Testis (tissue), 3 donors: Measurements from ENCODE around the gene CSAG2. TPM values are rescaled to one million over a fixed set of nuclear protein-coding genes. Genes with fewer than 3 reads are reported as not detected.
A peak's percentile ranks its signal among the peaks of the same experiment; 100 is the strongest.
"Not testable (repeated sequence)": the region's sequence is repeated elsewhere in the genome, so short reads cannot be mapped to it uniquely, and the experiment has no call there.

ENCODE experiments used
- DNase-seq: peaks from one replicate; pipeline ENCODE4 v3.0.0-alpha.2; 2019
- H3K27ac ChIP-seq, 2 donors: fragments of 200-600 bp; sonication (generic); one replicate each; pipeline ENCODE4 v1.5.1; 2019
- H3K27me3 ChIP-seq: fragments of 200-600 bp; sonication (generic); one replicate; pipeline ENCODE4 v1.5.1; 2019
- H3K36me3 ChIP-seq: fragments of 200-600 bp; sonication (generic); one replicate; pipeline ENCODE4 v1.5.1; 2017; ENCODE audit warnings: low read depth; ENCODE audit errors: missing control alignments
- H3K4me1 ChIP-seq: fragments of 200-600 bp; sonication (generic); one replicate; pipeline ENCODE4 v1.5.1; 2019
- H3K4me3 ChIP-seq, 2 donors: fragments of 200-600 bp; sonication (generic); one replicate each; pipeline ENCODE4 v1.5.1; 2017 to 2019
- H3K9me3 ChIP-seq: fragments of 200-600 bp; sonication (generic); one replicate; pipeline ENCODE4 v1.5.1; 2017
- CTCF ChIP-seq, 3 experiments: fragments of 450-650 bp in 2 of 3; fragments of 200-600 bp in 1 of 3; sonication (generic) in 1 of 3; IDR thresholded peaks; one replicate each; pipeline ENCODE4 v1.5.1; 2016 to 2019; ENCODE audit warnings: antibody characterized with exemption in 3 of 3, mild to moderate bottlenecking in 2 of 3, moderate library complexity in 1 of 3
- POLR2A ChIP-seq: fragments of 450-650 bp; IDR thresholded peaks from one replicate; pipeline ENCODE4 v1.6.1; 2017; ENCODE audit warnings: antibody characterized with exemption, mild to moderate bottlenecking, moderate library complexity
- WGBS, 2 donors: methylation state at CpG; one replicate each; pipeline ENCODE4 v1.1.5; 2018; 5-methylcytosine and 5-hydroxymethylcytosine counted together
- intact Hi-C: fragments of 100-400 bp; cut with DNase I; formaldehyde crosslinking; loops from one replicate; pipeline ENCODE4 v1.15.1; 2023; ENCODE audit warnings: low total_unique reads
- polyA plus RNA-seq: library from polyadenylated mRNA; stranded (reverse); fragments of 350-450 nt; fragmentation: Illumina TruSeq; extraction: RNeasy Lipid Tissue Mini Kit (QIAGEN cat#74804); gene quantifications from one replicate; pipeline ENCODE4 v1.2.3, GENCODE V29; 2014; ENCODE audit warnings: low read depth, low replicate concordance; ENCODE audit not compliant: insufficient read depth
- total RNA-seq, 2 donors: library from RNA; depleted of rRNA; stranded (reverse); fragments of >200 nt; gene quantifications; one replicate each; pipeline ENCODE4 v1.2.3, GENCODE V29; 2016

The CSAG2 gene
- total and polyA plus RNA-seq, 3 donors from 2014 or later, result 0.50 TPM; not detected in 2

GRCh38 chrX:152735101-152735500, 26.0 kb upstream of the CSAG2 start:
- WGBS, 2 donors, result 94% methylated on average over 2 of the region's 2 CpGs; no CpG with 5 or more reads in 1 of the 2 donors
- Histone ChIP-seq H3K4me3 (no peak overlapping the region), H3K27ac (no peak overlapping the region), H3K36me3 (no peaks in the 10 kb centered on the region), H3K4me1 (no peaks in the 10 kb centered on the region), H3K27me3 (no peaks in the 10 kb centered on the region), H3K9me3 (no peaks in the 10 kb centered on the region)
- intact Hi-C loops, result no loop called here
- no peak for DNase-seq
- no peak for TF ChIP-seq CTCF (IDR thresholded peaks at IDR 0.05)

GRCh38 chrX:152734143-152734858, 25.2 kb upstream of the CSAG2 start:
- H3K4me1 ChIP-seq, H3K27me3 ChIP-seq, H3K9me3 ChIP-seq, H3K27ac ChIP-seq, H3K36me3 ChIP-seq, H3K4me3 ChIP-seq, intact Hi-C loops, DNase-seq: not testable (repeated sequence)
- WGBS, 2 donors, result 69 to 87% methylated on average over 9 of the region's 22 CpGs

- Histone ChIP-seq H3K36me3 (no peaks in the 10 kb centered on the region), H3K27ac (no peak within 1 kb of the TSS), H3K4me1 (no peaks in the 10 kb centered on the region), H3K27me3 (no peaks in the 10 kb centered on the region), H3K4me3 (no peak within 1 kb of the TSS), H3K9me3 (no peaks in the 10 kb centered on the region)
- peak; percentile 57 for DNase-seq
- intact Hi-C loops, result no loop called here
- 83 to 90% methylated on average over 4 to 5 of the region's 21 CpGs for WGBS, 2 donors
- TF ChIP-seq POLR2A (no peak), CTCF (IDR thresholded peaks at IDR 0.05) (no peak)
Observed at GRCh38 chrX:152733261-152733975, 24.3 kb upstream of the CSAG2 start, which contains the start of the genes CSAG1 and MAGEA12. TSS of gene CSAG1 (minus strand) at chrX:152733721. CDS start at chrX:152732460, 1,261 bp downstream. TSS of gene MAGEA12 (plus strand) at chrX:152733757. CDS start at chrX:152736162, 2,405 bp downstream.

GRCh38 chrX:152725409-152725808, 16.3 kb upstream of the CSAG2 start:
- Histone ChIP-seq H3K36me3 (no peaks in the 10 kb centered on the region), H3K4me3 (no peak overlapping the region), H3K27me3 (no peaks in the 10 kb centered on the region), H3K27ac (no peak overlapping the region), H3K4me1 (no peaks in the 10 kb centered on the region), H3K9me3 (no peaks in the 10 kb centered on the region)
- no peak for TF ChIP-seq CTCF (IDR thresholded peaks at IDR 0.05)
- TF ChIP-seq POLR2A, result no peak
- DNase-seq, result no peak
- intact Hi-C loops, result no loop called here
- WGBS, 2 donors, result 88 to 93% methylated on average over 4 to 7 of the region's 7 CpGs

GRCh38 chrX:152713815-152714787, 5.0 kb upstream of the CSAG2 start, which contains the start of gene MAGEA2B:
TSS of gene MAGEA2B (plus strand) at chrX:152714628. CDS start at chrX:152717107, 2,479 bp downstream.
- intact Hi-C loops, H3K36me3 ChIP-seq, H3K4me1 ChIP-seq, DNase-seq, H3K9me3 ChIP-seq, H3K4me3 ChIP-seq, H3K27me3 ChIP-seq, H3K27ac ChIP-seq: not testable (repeated sequence)
- WGBS, 2 donors, result no CpG with 5 or more reads among the region's 35 CpGs

GRCh38 chrX:152713195-152713594, 4.1 kb upstream of the CSAG2 start:
- H3K36me3 ChIP-seq, DNase-seq, H3K4me1 ChIP-seq, H3K4me3 ChIP-seq, H3K27ac ChIP-seq, H3K27me3 ChIP-seq, H3K9me3 ChIP-seq, intact Hi-C loops: not testable (repeated sequence)
- no CpG with 5 or more reads among the region's 5 CpGs for WGBS, 2 donors

GRCh38 chrX:152706500-152706899, 2.6 kb downstream of the CSAG2 start:
- H3K9me3 ChIP-seq, H3K36me3 ChIP-seq, H3K27ac ChIP-seq, DNase-seq, H3K27me3 ChIP-seq, intact Hi-C loops, H3K4me3 ChIP-seq, H3K4me1 ChIP-seq: not testable (repeated sequence)
- WGBS, 2 donors, result 94% methylated on average over 5 of the region's 7 CpGs; no CpG with 5 or more reads in 1 of the 2 donors

- H3K9me3 ChIP-seq, H3K4me3 ChIP-seq, H3K36me3 ChIP-seq, H3K27me3 ChIP-seq, H3K4me1 ChIP-seq, DNase-seq, H3K27ac ChIP-seq, intact Hi-C loops: not testable (repeated sequence)
- 100% methylated on average over 3 of the region's 5 CpGs; no CpG with 5 or more reads in 1 of the 2 donors for WGBS, 2 donors
Observed at GRCh38 chrX:152700390-152700789, 8.7 kb downstream of the CSAG2 start.
